Smooth muscle cell of the brain vasculature (primary cell): Measurements from ENCODE around the gene ARHGEF1.
"Not testable (repeated sequence)": the region's sequence is repeated elsewhere in the genome, so short reads cannot be mapped to it uniquely, and the experiment has no call there.

Source experiments
- DNase-seq: peaks from one replicate; pipeline ENCODE4 v3.0.0-alpha.2; 2012; ENCODE audit warnings: low read depth, low spot score

Gene ARHGEF1

GRCh38 chr19:41930926-41931592 is 48.1 kb downstream of the ARHGEF1 start:
- DNase-seq, result no peak

GRCh38 chr19:41932259-41932719 is 49.3 kb downstream of the ARHGEF1 start:
- DNase-seq, result no peak

DNA sequence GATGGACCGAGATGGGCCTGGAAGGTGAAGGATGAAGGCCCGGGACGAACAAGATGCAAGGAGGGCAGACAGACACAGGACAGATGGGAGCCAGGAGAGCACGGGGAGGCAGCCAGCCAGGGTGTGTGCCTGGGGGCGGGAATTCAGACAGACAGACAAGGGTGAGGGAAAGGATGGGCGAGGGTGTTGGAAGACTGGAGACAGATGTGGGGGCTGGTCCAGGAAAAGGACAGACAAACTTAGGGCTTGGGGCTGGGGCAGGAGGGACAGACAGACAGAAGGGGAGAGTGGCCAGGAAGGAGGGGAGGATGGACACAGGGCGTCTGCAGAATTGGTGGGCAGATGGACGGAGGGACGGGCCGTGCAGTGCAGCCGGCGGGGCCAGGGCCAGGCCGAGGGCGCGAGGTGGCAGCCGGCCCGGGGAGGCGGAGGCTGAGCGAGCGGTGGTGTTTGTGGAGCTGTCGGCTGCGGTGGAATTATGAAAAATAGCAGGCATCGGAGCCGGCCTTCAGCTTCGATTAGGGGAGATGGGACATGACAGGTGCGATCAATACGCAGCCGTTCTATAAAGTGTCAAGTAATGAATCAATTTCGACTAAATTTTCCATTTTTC is 49.8 kb downstream of the ARHGEF1 start:
- no peak for DNase-seq

GRCh38 chr19:41933693-41934426 is 50.9 kb downstream of the ARHGEF1 start:
- DNase-seq, result no peak

DNA sequence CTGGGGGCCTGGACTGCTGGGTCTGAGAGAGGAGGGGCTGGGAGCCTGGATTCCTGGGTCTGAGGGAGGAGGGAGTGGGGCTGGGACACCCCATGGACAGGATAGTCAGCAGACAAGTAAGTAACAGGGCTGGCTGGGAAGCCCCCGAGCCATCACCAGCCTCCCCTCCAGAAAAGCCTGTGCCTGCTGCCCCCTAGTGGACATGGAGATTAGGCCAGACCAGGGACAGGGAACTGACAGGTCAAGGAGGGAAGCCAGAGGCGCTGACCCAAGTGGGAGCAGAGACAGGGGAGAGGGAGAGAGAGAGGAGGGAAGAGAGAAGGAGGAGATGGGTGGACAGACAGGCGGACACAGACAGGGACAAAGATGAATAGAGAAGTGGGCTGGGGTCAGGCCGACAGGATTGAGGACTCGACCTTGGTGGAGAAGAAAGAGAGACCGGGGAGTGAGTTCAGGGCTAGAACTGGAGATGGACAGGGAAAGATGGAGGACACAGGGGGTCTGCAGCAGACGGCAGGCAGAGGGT is 51.9 kb downstream of the ARHGEF1 start:
- DNase-seq, result no peak

GRCh38 chr19:41935760-41936415 is 52.9 kb downstream of the ARHGEF1 start:
- DNase-seq, result no peak

DNA sequence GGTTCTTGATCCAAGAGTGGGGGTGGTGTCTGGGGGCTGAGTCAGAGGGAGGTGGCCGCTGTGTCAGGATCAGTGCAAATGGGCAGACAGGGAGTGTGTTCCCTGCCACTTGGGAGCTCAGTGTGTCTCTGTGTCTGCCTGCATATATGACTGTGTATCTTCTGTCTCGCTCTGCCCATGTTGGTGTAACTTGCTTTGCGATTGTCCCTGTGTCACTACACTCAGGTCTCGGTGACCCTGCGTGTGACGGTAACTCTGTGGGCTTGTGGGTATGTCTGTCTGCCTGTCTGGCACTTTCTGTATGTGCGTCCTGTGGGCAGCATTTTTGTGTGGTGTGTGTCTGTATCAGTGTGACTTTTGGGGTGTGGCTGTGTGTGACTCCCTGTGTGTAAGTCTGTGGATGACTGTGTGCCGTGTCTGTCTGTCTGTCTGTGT is 53.4 kb downstream of the ARHGEF1 start:
- no peak for DNase-seq

- DNase-seq, result no peak
Observed at GRCh38 chr19:41936961-41937360, 54.0 kb downstream of the ARHGEF1 start.

DNA sequence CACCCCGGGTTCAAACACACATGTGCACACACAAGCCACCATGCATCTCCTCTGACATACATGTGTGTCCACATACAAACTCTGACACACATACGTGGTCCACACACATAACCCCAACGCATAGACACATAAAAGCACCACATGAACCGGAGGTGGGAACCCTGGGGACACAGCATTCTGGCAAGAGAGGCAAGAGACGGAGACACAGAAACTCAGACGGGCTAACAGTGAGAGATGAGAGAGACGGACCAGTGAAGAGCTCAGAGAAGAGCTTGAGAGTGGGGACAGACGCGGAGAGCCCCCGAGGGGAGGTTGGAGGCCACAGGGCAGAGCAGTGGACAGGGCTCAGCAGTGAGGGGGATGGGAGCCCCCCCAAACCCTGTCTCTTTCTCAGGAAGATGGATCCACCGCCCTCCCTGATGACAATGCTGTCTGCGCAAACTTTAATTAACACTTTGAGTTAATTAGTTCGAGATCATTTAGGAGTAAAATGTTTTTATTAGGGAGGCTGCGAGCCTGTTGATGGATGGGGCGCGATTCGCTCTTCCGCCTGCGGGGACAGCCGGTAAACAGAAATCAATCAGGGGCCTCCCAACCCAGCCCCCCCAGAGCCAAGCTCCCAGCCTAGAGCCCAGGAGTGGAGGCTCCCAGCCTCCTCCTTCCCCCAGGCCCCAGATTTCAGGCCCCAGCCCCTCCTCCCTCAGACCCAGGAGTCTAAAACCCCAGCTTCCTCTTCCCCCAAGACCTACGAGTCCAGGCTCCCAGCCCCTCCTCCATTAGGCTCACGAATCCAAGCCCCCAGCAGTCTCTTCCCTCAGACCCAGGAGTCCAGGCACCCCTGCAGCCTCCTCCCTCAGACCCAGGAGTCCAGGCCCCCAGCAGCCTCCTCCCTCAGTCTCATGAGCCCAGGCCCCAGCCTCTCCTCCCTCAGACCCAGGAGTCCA is 54.8 kb downstream of the ARHGEF1 start:
- DNase-seq, result no peak

DNA sequence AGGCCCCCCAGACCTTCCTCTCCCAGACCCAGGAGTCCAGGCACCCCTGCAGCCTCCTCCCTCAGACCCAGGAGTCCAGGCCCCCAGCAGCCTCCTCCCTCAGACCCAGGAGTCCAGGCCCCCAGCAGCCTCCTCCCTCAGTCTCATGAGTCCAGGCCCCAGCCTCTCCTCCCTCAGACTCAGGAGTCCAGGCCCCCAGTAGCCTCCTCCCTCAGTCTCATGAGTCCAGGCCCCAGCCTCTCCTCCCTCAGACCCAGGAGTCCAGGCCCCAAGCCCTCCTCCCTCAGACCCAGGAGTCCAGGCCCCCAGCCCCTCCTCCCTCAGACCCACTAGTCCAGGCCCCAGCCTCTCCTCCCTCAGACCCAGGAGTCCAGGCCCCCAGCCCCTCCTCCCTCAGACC is 56.2 kb downstream of the ARHGEF1 start:
- not testable (repeated sequence) for DNase-seq

DNA sequence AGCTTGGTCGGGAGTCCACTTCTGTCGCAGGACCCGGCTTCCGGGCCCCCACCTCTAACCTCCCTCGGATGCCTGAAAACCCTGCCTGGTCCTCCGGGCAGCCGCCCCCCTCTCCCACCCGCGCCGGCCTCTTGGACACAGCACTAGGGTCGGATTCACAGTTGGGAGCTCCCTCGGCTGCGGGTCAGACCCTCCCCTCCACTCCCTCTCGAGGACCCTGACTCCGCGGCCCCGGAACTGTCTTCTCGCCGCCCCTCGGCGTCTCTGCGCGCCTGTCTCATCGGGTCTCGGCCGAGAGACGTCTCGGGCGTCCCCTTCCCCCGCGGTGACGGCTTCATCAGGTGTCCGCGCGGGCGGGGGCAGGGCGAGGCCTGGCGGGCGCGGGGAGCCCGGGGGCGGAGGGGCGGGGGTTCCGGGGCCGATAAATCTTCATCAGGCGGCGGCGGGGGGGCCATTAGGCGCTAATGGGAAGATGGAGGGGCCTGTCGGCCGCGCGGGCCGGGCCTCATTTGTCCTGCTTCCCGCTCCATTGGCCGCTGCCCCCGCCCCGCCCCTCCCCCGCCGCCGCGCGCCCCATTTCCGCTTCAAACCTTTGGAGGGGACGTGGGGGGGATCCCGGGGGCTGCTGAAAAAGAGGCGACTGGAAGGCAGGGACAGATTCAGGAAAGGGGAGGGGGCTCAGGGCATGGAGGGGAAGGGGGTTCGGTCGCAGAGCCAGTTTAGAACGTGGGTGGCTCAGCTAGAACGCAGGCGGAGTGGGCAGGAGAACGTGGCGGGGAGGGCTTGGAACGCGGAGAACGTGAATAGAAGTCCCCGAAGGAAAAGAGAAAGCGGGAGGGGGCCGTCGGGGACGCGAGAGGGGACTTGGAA is 57.1 kb downstream of the ARHGEF1 start:
- no peak for DNase-seq

DNA sequence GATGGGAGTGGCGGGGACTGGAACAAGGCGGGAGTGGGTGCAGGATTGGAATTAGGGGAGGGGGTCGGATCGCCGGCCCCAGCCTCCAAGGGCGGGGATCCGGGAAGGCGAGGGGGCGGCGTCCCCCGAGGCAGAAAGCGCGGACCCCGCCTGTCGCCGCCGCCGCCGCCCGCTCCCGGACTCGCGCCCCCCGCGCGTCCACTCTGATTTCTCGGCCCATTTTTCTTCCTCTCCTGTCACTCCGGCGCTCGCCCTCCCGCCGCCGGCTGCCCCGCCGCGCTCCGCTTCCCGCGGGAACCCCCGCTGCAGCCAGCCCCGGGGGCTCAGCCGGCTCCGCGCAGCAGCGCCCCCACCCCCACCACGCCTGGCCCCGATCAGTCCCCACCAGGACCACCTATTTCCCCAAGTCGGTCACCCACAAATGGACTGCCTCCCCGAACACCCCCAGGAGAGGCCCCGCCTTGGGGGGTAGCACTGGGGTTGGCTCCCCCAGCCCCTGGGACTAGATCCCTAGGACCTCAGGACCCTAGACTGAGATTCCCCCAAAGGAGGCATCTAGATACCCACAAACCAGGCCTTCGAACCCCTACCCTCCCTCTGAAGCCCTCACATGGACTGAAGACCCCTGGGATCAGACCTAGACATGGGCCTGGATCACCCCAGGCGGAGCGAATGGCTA is 57.9 kb downstream of the ARHGEF1 start:
- DNase-seq, result no peak

DNA sequence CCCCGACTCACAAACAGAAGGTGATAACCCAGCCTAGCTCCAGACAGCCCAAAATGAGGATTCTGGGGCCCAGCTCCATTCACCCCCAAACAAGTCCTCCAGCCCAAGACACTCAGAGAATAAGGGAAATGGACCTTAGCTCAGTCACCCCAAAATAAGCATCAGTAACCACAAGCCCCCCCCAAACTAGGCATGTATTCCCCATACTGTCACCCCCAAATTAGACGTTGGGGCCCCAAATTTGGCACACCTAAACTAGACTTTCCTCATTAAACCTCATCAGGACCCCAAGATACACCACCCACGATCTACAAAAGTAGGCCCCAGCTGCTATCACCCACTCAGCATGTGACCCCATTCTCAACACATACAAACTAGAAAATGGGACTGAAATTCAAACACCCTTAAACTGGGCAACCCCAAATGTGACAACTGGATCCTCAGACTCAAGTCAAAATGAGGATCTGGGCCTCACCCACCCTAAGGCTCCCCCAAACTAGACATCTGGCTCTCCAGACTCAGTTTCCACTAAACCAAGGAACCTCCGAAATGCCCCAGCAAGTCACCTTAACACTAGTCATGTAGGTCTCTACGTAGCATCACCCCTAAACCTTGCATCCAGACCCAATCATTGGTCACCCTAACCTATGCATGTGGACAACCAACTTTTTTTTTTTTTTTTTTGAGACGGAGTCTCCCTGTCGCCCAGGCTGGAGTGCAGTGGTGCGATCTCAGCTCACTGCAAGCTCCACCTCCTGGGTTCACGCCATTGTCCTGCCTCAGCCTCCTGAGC is 58.6 kb downstream of the ARHGEF1 start:
- DNase-seq, result no peak

- no peak for DNase-seq
Observed at GRCh38 chr19:41944336-41944735, 61.4 kb downstream of the ARHGEF1 start.

DNA sequence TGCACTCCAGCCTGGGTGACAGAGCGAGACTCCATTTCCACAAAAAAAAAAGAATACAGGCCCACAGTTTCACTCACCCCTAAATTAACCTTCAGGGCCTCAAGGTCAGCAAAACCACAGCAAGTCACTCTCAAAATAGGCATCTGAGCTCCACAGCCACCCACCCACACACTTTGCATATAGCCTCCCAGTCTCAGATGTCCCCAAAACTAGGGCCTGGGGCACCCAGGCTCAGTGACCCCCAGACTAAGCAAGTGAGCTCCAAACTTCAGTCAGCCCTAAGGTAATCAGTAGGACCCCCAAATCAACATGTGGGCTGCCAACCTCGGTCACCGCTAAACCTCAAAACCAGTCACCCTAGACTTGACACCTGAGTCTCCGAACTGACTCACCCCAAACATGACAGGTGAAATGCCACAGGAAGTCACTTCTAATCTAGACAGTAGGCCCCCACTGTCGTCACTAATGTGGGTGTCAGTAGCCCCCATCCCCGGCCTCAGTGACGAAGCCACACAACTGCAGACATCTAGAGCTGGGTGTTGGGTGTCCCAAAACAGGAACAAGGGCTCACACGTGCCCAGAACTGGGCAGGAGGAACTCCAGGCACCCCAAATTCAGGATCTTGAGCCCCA is 62.3 kb downstream of the ARHGEF1 start:
- DNase-seq, result no peak

- DNase-seq, result no peak
Observed at GRCh38 chr19:41947091-41947490, 64.1 kb downstream of the ARHGEF1 start.

DNA sequence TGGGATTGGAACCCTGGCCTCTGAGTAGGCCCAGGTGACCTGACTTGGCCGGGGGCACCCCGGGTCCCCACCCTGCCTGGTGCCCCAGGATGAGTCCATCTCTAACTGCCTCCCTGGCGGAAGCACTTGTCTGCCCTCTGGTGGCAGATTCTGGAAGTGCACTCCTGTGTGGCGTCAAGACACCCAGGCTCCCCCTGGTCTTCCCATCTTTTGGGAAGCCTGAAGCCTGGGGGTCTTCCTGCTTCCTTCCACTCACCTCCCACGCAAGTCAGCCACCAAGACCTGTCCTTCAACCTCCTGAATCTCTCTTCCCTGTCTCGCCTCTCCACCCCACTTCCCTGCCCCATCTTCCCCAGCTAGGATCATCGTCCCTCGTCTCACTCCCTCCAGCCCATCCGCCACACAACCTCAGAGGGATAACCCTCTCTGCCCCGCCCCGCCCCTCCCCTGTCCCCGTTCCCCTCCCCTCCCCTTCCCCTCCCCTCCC is 68.7 kb downstream of the ARHGEF1 start:
- no peak for DNase-seq

DNA sequence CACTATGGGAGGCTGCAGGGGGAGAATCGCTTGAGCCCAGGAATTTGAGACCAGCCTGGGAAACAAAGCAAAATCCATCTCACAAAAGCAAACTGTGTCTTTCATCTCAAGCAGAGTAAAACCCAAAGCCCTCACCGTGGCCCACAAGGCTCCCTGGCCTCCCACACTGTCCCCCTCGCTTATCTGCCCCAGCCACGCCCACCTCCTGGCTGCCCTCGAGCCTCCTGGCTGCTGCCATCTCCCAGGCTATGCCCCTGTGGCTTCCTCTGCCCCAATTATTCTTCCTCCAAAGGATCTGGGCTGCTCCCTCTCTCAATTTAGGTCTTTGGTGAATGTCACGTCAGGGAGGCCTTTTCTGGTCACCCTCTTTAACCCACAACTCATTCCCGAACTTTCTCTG is 72.5 kb downstream of the ARHGEF1 start:
- DNase-seq, result no peak
